Activated T-helper 1 cell treated with anti-CD3 and anti-CD28 coated beads, Interleukin-2, amount 50 U/mL, for 16 hours (primary cell): Measurements from ENCODE around the gene MAPRE3.

Experiments
- DNase-seq, 2 donors: peaks; one replicate each; pipeline ENCODE4 v3.0.0-alpha.2; 2020; ENCODE audit warnings: low read depth in 1 of 2, low spot score in 1 of 2

Gene MAPRE3

DNA sequence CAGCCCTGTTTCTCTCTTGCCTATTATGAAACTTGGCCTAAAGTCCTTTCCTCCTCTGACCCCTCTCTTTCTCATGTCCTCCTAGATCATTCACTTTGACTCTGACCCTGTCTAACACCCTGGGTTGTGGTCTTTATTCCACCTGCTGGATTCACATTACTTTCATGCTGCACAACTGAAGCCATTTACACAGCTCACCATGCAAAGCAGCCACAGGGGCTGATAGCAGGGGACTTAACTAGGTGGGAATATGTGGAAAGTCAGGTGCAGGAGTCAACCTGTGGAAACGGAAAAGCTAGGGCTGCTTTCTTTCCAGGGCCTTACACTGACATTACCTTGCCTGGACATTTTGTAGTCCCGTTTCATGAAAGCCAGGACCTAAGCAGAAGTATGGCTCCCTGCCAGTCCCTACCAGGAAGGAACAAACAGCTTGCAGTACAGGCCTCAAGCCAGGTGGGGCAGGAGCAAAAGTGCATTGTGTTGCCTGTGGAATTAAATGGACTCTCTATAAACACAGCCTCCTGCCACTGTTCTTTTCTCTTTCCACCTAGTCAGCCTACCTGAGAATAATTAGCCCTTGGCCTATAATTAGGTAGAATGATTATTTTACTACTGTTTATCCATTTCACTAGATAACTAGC lies 11.8 kb downstream of the MAPRE3 start:
- DNase-seq: no peak

- DNase-seq: no peak
These were observed 13.3 kb downstream of the MAPRE3 start for GRCh38 chr2:26983746-26984145.

GRCh38 chr2:26985807-26986206 lies 15.4 kb downstream of the MAPRE3 start:
- no peak for DNase-seq

GRCh38 chr2:26986576-26986975 lies 16.1 kb downstream of the MAPRE3 start:
- DNase-seq: no peak

GRCh38 chr2:26988058-26988860 lies 17.8 kb downstream of the MAPRE3 start:
- no peak for DNase-seq

DNA sequence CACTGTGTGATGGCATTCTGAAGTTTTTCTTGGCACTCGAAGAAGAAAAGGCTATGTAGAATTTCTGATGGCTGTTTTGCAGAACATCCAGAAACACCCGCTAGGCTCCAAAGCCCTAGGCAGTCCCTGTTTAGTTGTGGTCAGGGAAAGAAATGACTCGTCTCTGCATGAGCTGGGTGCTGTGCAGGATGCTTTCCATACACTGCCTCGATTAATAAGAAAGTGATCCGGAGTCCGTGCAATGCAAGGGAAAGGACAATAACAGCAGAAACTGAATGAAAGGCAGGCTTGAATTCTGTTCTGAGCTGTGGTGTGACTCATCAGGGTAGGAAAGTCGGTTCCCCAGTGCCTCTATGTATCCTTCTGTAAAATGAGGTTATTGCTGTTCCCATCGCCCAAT lies 18.7 kb downstream of the MAPRE3 start:
- DNase-seq: no peak

DNA sequence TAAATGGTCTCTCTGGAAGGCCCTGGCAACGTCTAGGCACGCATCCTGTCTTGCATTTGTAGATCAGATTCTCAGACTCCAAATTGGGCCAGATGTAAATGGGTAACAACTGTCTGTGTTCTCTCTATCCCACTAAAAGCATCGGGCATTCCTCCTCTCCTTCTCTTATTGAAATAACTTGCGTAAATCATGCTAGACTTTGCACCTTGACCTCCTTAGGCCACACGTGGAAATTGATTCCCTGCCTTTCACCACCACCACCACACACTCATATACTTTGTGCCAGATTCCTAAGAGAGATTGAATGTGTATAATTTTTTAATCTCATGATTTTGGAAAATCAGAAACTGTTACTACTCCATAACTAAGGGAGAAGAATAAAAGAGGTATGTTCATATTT lies 21.3 kb downstream of the MAPRE3 start:
- no peak for DNase-seq

- DNase-seq: no peak
These were observed 23.3 kb downstream of the MAPRE3 start for GRCh38 chr2:26993768-26994167.

DNA sequence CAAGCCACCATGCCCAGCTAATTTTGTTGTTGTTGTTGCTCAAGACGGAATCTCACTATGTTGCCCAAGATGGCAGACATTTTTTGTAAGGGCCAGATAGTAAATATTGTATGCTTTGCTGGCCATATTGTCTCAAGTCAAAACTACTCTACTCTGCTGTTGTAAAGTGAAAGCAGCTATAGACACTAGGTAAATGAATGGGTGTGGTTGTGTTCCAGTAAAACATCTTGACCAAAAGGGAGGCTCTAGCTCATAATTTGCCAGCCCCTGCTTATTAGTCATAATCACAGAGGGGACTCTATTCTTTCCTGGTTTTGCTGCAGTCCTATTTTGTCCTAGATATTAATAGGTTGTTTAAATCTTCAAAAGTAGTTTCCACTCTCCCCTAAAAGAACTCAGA lies 24.5 kb downstream of the MAPRE3 start:
- DNase-seq: no peak

DNA sequence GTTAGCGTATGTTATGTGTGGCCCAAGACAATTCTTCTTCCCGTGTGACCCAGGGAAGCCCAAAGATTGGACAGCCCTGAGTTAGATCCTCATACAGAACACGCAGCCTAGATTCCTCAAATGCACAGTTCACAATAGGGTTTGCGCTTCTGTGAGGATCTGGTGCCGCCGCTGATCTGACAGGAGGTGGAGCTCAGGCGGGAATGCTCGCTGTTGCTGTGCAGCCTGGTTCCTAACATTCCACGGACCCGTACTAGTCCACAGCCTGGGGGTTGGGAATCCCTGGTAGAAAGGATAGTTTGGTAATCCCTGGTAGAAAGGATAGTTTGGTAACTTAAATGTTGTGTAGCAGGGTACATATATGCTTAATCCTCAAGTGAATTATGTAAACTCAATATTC lies 27.0 kb downstream of the MAPRE3 start:
- DNase-seq: no peak

- no peak for DNase-seq
These were observed 27.9 kb downstream of the MAPRE3 start for GRCh38 chr2:26998323-26998722.

DNA sequence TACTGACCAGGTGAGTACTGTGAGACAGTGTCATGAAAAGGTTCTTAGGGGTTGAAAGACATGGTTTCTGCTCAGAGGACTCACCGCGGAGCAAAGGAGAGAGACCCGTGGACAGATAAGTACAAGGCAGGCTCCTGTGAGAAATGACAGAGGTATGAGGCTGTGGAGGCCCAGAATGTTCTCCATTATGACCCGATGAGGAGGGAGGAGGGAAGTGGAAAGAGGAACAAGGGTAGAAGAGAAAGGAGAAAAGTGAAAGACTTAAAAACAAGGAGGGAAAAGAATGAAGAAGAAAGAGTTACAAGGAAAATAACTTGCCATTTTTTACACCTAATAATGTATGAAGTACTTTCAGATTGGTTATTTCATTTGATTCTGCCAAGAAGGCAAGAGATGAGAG lies 29.8 kb downstream of the MAPRE3 start:
- no peak for DNase-seq

- DNase-seq: no peak
These were observed 30.6 kb downstream of the MAPRE3 start for GRCh38 chr2:27000995-27001394.

GRCh38 chr2:27001950-27002349 lies 31.5 kb downstream of the MAPRE3 start:
- no peak for DNase-seq

DNA sequence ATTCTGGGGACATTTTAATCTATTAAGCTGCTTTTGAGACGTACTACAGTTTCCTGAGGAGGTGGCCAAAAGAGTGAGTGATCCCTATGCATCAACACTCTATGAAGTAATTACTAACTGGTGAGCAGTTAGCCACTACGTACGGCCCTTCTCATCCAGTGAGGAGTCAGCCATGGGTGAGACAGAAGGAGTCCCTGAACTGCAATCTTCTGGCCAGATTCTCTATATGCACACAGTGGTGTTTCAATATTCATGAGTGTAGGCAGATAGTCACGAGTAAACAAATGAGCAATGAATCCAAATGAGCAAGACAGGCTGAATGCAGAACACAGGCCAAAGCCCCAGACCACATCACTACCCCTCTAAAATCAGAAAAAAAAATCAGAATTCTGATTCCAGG lies 32.6 kb downstream of the MAPRE3 start:
- DNase-seq: no peak

GRCh38 chr2:27003857-27004256 lies 33.4 kb downstream of the MAPRE3 start:
- DNase-seq: no peak

DNA sequence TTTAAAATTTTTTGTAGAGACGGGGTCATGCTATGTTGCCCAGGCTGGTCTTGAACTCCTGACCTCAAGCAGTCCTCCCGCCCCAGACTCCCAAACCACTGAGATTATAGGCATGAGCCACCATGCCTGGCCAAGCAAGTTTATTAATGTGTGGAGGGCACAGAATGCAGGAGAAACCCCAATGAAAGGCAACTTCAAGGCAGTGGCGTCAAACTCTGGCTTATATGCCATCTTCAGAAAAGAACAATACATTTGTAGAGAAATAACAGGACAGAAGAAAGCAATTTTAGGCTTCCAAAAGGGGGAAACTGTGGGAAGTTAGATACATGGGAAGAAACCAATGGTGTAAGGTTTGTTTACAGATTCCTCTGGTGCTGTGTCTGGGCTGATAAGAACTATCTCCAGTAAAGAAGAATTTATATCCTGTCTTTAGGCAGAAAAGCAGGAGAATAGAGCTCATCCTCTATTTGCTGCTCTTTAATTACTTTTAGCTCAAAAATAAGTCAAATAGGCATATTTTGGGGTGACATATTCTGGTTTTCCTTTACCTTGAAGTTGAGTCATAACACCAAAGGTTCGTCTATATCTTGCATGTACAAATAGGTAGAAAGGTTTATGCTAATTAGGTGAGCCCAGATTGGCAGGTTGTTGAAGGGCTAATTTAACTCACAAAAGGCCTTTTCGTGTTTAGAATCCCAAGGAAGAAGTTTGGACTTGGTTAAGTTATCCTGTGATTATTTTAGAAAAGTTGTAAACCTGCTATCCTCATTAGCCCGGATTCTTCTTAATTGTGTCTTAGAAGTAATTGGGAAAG lies 36.4 kb downstream of the MAPRE3 start:
- no peak for DNase-seq

DNA sequence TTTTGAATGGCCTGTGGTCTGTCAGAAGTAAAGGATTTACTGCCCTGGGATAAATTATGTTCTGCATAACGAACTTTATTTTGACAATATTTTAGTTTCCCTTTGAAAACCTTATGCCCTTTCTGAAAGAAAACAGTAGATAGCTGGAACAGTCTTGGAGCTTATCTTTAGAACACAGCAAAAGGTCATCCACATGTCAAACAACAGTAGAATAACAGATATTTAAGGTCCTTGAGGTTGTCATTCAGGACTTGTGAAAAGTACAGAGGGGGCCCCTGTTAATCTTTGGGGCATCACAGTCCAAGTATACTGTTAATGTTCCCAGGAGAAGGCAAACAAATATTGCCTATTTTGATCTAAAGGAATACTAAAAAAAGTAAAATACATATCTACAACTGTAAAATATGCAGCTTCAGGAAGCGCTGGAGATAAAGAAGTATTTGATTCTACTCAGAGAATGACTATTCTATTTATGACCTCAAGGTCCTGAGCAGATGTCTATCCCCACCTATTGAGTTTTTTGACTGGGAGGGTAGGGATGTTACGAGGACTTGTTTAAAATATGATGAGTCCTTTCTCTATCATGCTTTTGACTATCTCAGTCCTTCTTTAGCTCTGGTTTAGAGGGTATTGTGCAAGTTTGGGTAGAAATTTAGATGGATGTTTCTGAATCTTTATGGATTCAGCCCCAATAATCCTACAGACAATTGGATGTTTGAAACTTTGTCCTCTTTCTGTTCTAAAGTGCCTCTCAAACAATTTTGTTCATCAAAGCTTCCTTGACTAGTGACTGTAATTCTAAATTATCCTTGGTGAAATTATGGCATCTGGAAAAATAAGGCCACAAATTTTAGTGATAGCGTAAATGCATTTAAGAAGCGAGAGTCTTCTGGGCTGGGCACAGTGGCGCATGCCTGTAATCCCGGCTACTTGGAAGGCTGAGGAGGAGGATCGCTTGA lies 37.3 kb downstream of the MAPRE3 start:
- no peak for DNase-seq

DNA sequence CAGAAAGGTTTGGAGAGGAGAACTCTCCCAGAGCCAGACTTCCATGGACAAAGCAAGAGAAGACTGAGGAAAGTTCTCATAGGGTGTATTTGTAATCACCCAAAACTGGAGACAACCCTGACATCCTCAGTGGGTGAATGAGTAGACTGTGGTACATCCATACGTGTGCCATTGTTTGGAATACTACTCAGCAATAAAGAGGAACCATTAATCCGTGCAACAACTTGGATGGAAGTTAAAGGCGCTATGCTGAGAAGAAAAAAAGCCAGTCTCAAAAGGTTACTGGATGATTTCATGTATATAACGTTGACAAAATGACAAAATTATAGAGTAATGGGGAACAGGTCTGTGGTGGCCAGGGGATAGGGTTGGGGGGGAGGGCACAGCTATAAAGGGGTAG lies 38.2 kb downstream of the MAPRE3 start:
- DNase-seq: no peak

GRCh38 chr2:27009083-27009482 lies 38.6 kb downstream of the MAPRE3 start:
- DNase-seq: no peak

GRCh38 chr2:27009716-27010115 lies 39.3 kb downstream of the MAPRE3 start:
- DNase-seq: no peak
